HepG2 (cell line): ENCODE measurements around the gene IMPDH2. TPM values are rescaled to one million over a fixed set of nuclear protein-coding genes. Genes with fewer than 3 reads are reported as not detected.
A peak's percentile ranks its signal among the peaks of the same experiment; 100 is the strongest.

Experiments used
- ADNP ChIP-seq: sonication (generic); formaldehyde crosslinking; IDR thresholded peaks from 2 replicates; pipeline ENCODE4 v1.4.0; 2020; ENCODE audit warnings: missing genetic modification reagents
- DNMT1 ChIP-seq: sonication (generic); formaldehyde crosslinking; IDR thresholded peaks from 2 replicates; pipeline ENCODE4 v1.5.1; 2020; ENCODE audit warnings: mild to moderate bottlenecking, missing genetic modification reagents
- DR1 ChIP-seq: sonication (generic); formaldehyde crosslinking; IDR thresholded peaks from 2 replicates; pipeline ENCODE4 v1.8.0; 2021; ENCODE audit warnings: mild to moderate bottlenecking, missing genetic modification reagents, inconsistent platforms
- EP300 ChIP-seq, 3 experiments: sonication (generic) in 1 of 3; formaldehyde crosslinking in 1 of 3; IDR thresholded peaks; 2 replicates each; pipeline versions ENCODE4 v1.5.1 to v1.6.1; 2011 to 2020; ENCODE audit warnings: low read depth in 2 of 3, low read length in 2 of 3, borderline replicate concordance in 1 of 3, improper control_type of control experiment in 1 of 3, mild to moderate bottlenecking in 1 of 3, missing genetic modification reagents in 1 of 3, moderate library complexity in 1 of 3
- MYC ChIP-seq: sonication (generic); formaldehyde crosslinking; IDR thresholded peaks from 2 replicates; pipeline ENCODE4 v1.9.0; 2021; ENCODE audit warnings: missing genetic modification reagents, borderline replicate concordance
- PCBP1 ChIP-seq: fragments of 200-400 bp; formaldehyde crosslinking; IDR thresholded peaks from 2 replicates; pipeline ENCODE4 v1.6.1; 2017; ENCODE audit warnings: mild to moderate bottlenecking, low read depth, low read length, borderline replicate concordance
- SRY ChIP-seq: sonication (generic); formaldehyde crosslinking; IDR thresholded peaks from 2 replicates; pipeline ENCODE4 v1.8.0; 2022; ENCODE audit warnings: mild to moderate bottlenecking, missing genetic modification reagents
- TP53 ChIP-seq: sonication (generic); formaldehyde crosslinking; conservative IDR thresholded peaks from 2 replicates; pipeline ENCODE4 v1.4.0; 2020; ENCODE audit warnings: missing genetic modification reagents
- ZNF598 ChIP-seq: sonication (generic); formaldehyde crosslinking; IDR thresholded peaks from 2 replicates; pipeline ENCODE4 v1.5.1; 2020; ENCODE audit warnings: mild to moderate bottlenecking, missing genetic modification reagents, borderline replicate concordance
- polyA plus RNA-seq, 8 experiments: library from polyadenylated mRNA; depleted of rRNA in 3 of 8; stranded (reverse) in 7 of 8; unstranded in 1 of 8; fragments of >200 nt; fragmentation: Illumina TruSeq in 4 of 8; extraction: Trizol in 4 of 8; gene quantifications; 2 replicates each; pipeline versions ENCODE4 v1.2.1 to v1.2.3, GENCODE V29; 2011 to 2016; ENCODE audit warnings: low read depth in 4 of 8, missing spikeins in 1 of 8, mixed read lengths in 1 of 8; ENCODE audit not compliant: insufficient read depth in 1 of 8
- total RNA-seq, 5 experiments: library from RNA; depleted of rRNA; stranded (reverse); fragments of >200 nt; fragmentation: Illumina TruSeq; extraction: Trizol; gene quantifications; 2 replicates each; pipeline ENCODE4 v1.2.3, GENCODE V29; 2016; ENCODE audit warnings: low read depth in 1 of 5
- TF ChIP-seq, protein P1 (sequence below): sonication (generic); formaldehyde crosslinking; IDR thresholded peaks from 2 replicates; pipeline ENCODE4 v1.5.1; 2020; ENCODE audit warnings: mild to moderate bottlenecking, missing genetic modification reagents
- TF ChIP-seq, protein P2 (sequence below): IDR thresholded peaks from 2 replicates; pipeline ENCODE4 v1.6.1; 2016; ENCODE audit warnings: mild to moderate bottlenecking, missing biosample characterization, missing genetic modification reagents
- TF ChIP-seq, protein P3 (sequence below): sonication (generic); formaldehyde crosslinking; IDR thresholded peaks from 2 replicates; pipeline ENCODE4 v1.4.0; 2020; ENCODE audit warnings: mild to moderate bottlenecking, missing genetic modification reagents
- TF ChIP-seq, protein P4 (sequence below): sonication (generic); formaldehyde crosslinking; IDR thresholded peaks from 2 replicates; pipeline ENCODE4 v1.4.0; 2020; ENCODE audit warnings: missing genetic modification reagents
- TF ChIP-seq, protein P5 (sequence below): sonication (generic); formaldehyde crosslinking; IDR thresholded peaks from 2 replicates; pipeline ENCODE4 v1.5.0; 2020; ENCODE audit warnings: missing genetic modification reagents

The IMPDH2 gene
- total and polyA plus RNA-seq, 2 of the 13 experiments (the other 11 are each of a cell fraction or from before 2014, with no cell fraction given): 248 to 260 TPM

DNA sequence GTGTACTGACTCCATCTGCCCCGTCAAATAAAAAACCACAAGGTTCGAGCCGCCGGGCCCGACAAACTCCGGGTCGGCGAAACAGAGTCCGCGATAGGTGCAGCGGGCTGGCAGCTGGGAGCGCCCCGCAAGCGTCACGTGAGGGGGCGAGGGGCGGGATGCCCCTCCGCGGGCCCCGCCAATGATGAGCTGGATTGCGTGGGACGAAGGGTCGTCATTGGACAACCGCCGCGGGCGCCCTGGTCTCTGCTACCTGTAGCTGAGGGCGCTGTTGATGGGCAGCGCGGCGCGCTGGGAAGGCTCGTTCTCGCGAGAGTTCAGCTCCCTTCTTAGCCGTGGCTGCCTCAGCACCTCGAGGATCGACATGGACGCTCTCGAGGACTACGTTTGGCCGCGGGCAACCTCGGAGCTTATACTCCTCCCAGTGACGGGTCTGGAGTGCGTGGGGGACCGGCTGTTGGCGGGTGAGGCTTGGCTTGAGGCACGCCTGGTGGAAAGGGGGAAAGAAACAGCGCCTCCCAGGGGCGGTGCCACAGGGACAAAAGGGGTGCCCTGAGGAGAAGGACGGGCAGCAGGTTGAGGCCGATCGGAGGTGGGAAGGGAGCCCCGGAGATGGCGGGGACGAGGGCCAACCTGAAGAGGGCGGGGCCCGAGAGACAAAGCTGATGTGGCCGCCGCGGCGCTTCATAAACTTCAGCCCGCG lies 22.0 kb downstream of the IMPDH2 start, which contains the start of gene WDR6 (continued):
- no peak for TF ChIP-seq ADNP (CRISPR knock-in tag)
- TF ChIP-seq DNMT1 (CRISPR knock-in tag): no peak
- peak; percentile 80; the same call in 1 of the 2 replicates for TF ChIP-seq MYC (CRISPR knock-in tag)
- TF ChIP-seq, protein P1, sequence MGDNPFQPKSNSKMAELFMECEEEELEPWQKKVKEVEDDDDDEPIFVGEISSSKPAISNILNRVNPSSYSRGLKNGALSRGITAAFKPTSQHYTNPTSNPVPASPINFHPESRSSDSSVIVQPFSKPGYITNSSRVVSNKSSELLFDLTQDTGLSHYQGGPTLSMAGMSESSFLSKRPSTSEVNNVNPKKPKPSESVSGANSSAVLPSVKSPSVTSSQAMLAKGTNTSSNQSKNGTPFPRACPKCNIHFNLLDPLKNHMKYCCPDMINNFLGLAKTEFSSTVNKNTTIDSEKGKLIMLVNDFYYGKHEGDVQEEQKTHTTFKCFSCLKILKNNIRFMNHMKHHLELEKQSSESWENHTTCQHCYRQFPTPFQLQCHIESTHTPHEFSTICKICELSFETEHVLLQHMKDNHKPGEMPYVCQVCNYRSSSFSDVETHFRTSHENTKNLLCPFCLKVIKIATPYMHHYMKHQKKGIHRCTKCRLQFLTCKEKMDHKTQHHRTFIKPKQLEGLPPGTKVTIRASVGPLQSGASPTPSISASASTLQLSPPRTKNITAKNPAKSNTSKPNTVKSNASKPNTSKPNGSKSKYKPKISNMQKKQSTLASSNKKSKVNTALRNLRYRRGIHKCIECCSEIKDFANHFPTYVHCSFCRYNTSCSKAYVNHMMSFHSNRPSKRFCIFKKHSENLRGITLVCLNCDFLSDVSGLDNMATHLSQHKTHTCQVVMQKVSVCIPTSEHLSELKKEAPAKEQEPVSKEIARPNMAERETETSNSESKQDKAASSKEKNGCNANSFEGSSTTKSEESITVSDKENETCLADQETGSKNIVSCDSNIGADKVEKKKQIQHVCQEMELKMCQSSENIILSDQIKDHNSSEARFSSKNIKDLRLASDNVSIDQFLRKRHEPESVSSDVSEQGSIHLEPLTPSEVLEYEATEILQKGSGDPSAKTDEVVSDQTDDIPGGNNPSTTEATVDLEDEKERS (CRISPR knock-in tag): 0 out of 2 replicates have a peak, but pooled peaks have one; percentile 57
- peak; percentile 90 for TF ChIP-seq DR1 (CRISPR knock-in tag)
- 0 out of 2 replicates have a peak, but pooled peaks have one; percentile 19 for TF ChIP-seq ZNF598 (CRISPR knock-in tag)
- TF ChIP-seq PCBP1: 0 out of 2 replicates have a peak, but pooled peaks have one; percentile 54
- TF ChIP-seq, protein P2, sequence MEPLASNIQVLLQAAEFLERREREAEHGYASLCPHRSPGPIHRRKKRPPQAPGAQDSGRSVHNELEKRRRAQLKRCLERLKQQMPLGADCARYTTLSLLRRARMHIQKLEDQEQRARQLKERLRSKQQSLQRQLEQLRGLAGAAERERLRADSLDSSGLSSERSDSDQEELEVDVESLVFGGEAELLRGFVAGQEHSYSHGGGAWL (CRISPR knock-in tag): peak; percentile 13; the same call in 1 of the 2 replicates
- TF ChIP-seq SRY: peak; percentile 91
- 0 out of 2 replicates have a peak, but pooled peaks have one; percentile 31 for TF ChIP-seq TP53 (CRISPR knock-in tag)
- no peak for TF ChIP-seq EP300 (IDR thresholded peaks at IDR 0.05; ENCODE audit: low read depth in 2 of 2, low read length in 2 of 2)
- TF ChIP-seq EP300 (CRISPR knock-in tag; IDR thresholded peaks at IDR 0.05; ENCODE audit: borderline replicate concordance): peak; percentile 57; the same call in 1 of the 2 replicates
- TF ChIP-seq, protein P3, sequence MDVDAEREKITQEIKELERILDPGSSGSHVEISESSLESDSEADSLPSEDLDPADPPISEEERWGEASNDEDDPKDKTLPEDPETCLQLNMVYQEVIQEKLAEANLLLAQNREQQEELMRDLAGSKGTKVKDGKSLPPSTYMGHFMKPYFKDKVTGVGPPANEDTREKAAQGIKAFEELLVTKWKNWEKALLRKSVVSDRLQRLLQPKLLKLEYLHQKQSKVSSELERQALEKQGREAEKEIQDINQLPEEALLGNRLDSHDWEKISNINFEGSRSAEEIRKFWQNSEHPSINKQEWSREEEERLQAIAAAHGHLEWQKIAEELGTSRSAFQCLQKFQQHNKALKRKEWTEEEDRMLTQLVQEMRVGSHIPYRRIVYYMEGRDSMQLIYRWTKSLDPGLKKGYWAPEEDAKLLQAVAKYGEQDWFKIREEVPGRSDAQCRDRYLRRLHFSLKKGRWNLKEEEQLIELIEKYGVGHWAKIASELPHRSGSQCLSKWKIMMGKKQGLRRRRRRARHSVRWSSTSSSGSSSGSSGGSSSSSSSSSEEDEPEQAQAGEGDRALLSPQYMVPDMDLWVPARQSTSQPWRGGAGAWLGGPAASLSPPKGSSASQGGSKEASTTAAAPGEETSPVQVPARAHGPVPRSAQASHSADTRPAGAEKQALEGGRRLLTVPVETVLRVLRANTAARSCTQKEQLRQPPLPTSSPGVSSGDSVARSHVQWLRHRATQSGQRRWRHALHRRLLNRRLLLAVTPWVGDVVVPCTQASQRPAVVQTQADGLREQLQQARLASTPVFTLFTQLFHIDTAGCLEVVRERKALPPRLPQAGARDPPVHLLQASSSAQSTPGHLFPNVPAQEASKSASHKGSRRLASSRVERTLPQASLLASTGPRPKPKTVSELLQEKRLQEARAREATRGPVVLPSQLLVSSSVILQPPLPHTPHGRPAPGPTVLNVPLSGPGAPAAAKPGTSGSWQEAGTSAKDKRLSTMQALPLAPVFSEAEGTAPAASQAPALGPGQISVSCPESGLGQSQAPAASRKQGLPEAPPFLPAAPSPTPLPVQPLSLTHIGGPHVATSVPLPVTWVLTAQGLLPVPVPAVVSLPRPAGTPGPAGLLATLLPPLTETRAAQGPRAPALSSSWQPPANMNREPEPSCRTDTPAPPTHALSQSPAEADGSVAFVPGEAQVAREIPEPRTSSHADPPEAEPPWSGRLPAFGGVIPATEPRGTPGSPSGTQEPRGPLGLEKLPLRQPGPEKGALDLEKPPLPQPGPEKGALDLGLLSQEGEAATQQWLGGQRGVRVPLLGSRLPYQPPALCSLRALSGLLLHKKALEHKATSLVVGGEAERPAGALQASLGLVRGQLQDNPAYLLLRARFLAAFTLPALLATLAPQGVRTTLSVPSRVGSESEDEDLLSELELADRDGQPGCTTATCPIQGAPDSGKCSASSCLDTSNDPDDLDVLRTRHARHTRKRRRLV (CRISPR knock-in tag): peak; percentile 85; the same call in 1 of the 2 replicates
- TF ChIP-seq, protein P4, sequence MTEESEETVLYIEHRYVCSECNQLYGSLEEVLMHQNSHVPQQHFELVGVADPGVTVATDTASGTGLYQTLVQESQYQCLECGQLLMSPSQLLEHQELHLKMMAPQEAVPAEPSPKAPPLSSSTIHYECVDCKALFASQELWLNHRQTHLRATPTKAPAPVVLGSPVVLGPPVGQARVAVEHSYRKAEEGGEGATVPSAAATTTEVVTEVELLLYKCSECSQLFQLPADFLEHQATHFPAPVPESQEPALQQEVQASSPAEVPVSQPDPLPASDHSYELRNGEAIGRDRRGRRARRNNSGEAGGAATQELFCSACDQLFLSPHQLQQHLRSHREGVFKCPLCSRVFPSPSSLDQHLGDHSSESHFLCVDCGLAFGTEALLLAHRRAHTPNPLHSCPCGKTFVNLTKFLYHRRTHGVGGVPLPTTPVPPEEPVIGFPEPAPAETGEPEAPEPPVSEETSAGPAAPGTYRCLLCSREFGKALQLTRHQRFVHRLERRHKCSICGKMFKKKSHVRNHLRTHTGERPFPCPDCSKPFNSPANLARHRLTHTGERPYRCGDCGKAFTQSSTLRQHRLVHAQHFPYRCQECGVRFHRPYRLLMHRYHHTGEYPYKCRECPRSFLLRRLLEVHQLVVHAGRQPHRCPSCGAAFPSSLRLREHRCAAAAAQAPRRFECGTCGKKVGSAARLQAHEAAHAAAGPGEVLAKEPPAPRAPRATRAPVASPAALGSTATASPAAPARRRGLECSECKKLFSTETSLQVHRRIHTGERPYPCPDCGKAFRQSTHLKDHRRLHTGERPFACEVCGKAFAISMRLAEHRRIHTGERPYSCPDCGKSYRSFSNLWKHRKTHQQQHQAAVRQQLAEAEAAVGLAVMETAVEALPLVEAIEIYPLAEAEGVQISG (CRISPR knock-in tag): peak; percentile 59
- TF ChIP-seq, protein P5, sequence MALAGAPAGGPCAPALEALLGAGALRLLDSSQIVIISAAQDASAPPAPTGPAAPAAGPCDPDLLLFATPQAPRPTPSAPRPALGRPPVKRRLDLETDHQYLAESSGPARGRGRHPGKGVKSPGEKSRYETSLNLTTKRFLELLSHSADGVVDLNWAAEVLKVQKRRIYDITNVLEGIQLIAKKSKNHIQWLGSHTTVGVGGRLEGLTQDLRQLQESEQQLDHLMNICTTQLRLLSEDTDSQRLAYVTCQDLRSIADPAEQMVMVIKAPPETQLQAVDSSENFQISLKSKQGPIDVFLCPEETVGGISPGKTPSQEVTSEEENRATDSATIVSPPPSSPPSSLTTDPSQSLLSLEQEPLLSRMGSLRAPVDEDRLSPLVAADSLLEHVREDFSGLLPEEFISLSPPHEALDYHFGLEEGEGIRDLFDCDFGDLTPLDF (CRISPR knock-in tag): peak; percentile 88
